ENCODE data around the gene CD300LF.

CD300LF gene

GRCh38 chr17:74748279-74748528 is 35.5 kb upstream of the CD300LF start:
- Histone ChIP-seq H3K4me2 (peak overlapping the region; percentile 100), H3K4me3 (peak overlapping the region; percentile 96), H4K20me1 (peaks cover 47% of the 10 kb centered on the region), H3K4me1 (peaks cover 80% of the 10 kb centered on the region), H3K27me3 (peaks cover 31% of the 10 kb centered on the region; the same call in 1 of the 2 replicates), H3K36me3 (peaks cover 7% of the 10 kb centered on the region; the same call in 1 of the 2 replicates), H3K9ac (peak overlapping the region; percentile 93; the same call in 1 of the 2 replicates), H3K27ac (peak overlapping the region; percentile 61; the same call in 1 of the 2 replicates), H3K9me3 (no peaks in the 10 kb centered on the region)
- no peak for TF ChIP-seq Cebpa-rat (IDR thresholded peaks at IDR 0.05)

GRCh38 chr17:74746922-74747321 is 34.2 kb upstream of the CD300LF start:
- no peak for TF ChIP-seq Cebpa-rat (IDR thresholded peaks at IDR 0.05)
- H3K4me1 ChIP-seq: peaks cover 90% of the 10 kb centered on the region
- peaks cover 31% of the 10 kb centered on the region; the same call in 1 of the 2 replicates for H3K27me3 ChIP-seq
- no peak overlapping the region for H3K9ac ChIP-seq
- no peak overlapping the region for H3K4me3 ChIP-seq
- peaks cover 34% of the 10 kb centered on the region for H4K20me1 ChIP-seq
- H3K36me3 ChIP-seq: no peaks in the 10 kb centered on the region
- no peaks in the 10 kb centered on the region for H3K9me3 ChIP-seq
- peak overlapping the region; percentile 100 for H3K4me2 ChIP-seq
- no peak overlapping the region for H3K27ac ChIP-seq

GRCh38 chr17:74746376-74746775 is 33.7 kb upstream of the CD300LF start:
- H3K4me1 ChIP-seq: peaks cover 90% of the 10 kb centered on the region
- no peak overlapping the region for H3K9ac ChIP-seq
- H3K4me3 ChIP-seq: no peak overlapping the region

GRCh38 chr17:74745548-74746177 is 32.9 kb upstream of the CD300LF start:
- no peaks in the 10 kb centered on the region for H3K9me3 ChIP-seq
- H4K20me1 ChIP-seq: peaks cover 21% of the 10 kb centered on the region
- H3K4me2 ChIP-seq: peak overlapping the region; percentile 92
- no peak overlapping the region for H3K27ac ChIP-seq
- H3K9ac ChIP-seq: no peak overlapping the region
- H3K36me3 ChIP-seq: no peaks in the 10 kb centered on the region
- peaks cover 90% of the 10 kb centered on the region for H3K4me1 ChIP-seq
- no peak for TF ChIP-seq Cebpa-rat (IDR thresholded peaks at IDR 0.05)
- no peak overlapping the region for H3K4me3 ChIP-seq
- H3K27me3 ChIP-seq: peaks cover 27% of the 10 kb centered on the region; the same call in 1 of the 2 replicates

More at GRCh38 chr17:74746376-74746775, 33.7 kb upstream of the CD300LF start:
- Histone ChIP-seq H3K36me3 (no peaks in the 10 kb centered on the region), H3K27ac (no peak overlapping the region), H4K20me1 (peaks cover 28% of the 10 kb centered on the region), H3K9me3 (no peaks in the 10 kb centered on the region), H3K4me2 (peak overlapping the region; percentile 100; the same call in 1 of the 2 replicates), H3K27me3 (peaks cover 31% of the 10 kb centered on the region; the same call in 1 of the 2 replicates)
- TF ChIP-seq Cebpa-rat (IDR thresholded peaks at IDR 0.05): no peak

GRCh38 chr17:74744714-74745547 is 32.2 kb upstream of the CD300LF start:
- Histone ChIP-seq H4K20me1 (peaks cover 14% of the 10 kb centered on the region), H3K4me3 (no peak overlapping the region), H3K36me3 (no peaks in the 10 kb centered on the region), H3K4me1 (peaks cover 91% of the 10 kb centered on the region), H3K9me3 (no peaks in the 10 kb centered on the region), H3K9ac (no peak overlapping the region), H3K27ac (no peak overlapping the region), H3K4me2 (peak overlapping the region; percentile 92), H3K27me3 (peaks cover 22% of the 10 kb centered on the region; the same call in 1 of the 2 replicates)
- TF ChIP-seq Cebpa-rat (IDR thresholded peaks at IDR 0.05): no peak

GRCh38 chr17:74744349-74744713 is 31.6 kb upstream of the CD300LF start:
- H3K4me2 ChIP-seq: peak overlapping the region; percentile 92

GRCh38 chr17:74743755-74744154 is 31.0 kb upstream of the CD300LF start:
- Histone ChIP-seq H3K4me2 (peak overlapping the region; percentile 92), H3K9me3 (no peaks in the 10 kb centered on the region), H3K4me3 (no peak overlapping the region), H3K9ac (no peak overlapping the region), H3K27ac (no peak overlapping the region), H3K27me3 (peaks cover 13% of the 10 kb centered on the region; the same call in 1 of the 2 replicates), H3K36me3 (no peaks in the 10 kb centered on the region), H3K4me1 (peaks cover 93% of the 10 kb centered on the region), H4K20me1 (peaks cover 2% of the 10 kb centered on the region)
- TF ChIP-seq Cebpa-rat (IDR thresholded peaks at IDR 0.05): no peak

More at GRCh38 chr17:74744349-74744713, 31.6 kb upstream of the CD300LF start:
- Histone ChIP-seq H3K4me1 (peaks cover 91% of the 10 kb centered on the region), H3K27ac (no peak overlapping the region), H4K20me1 (peaks cover 8% of the 10 kb centered on the region), H3K9ac (no peak overlapping the region), H3K4me3 (no peak overlapping the region), H3K27me3 (peaks cover 16% of the 10 kb centered on the region; the same call in 1 of the 2 replicates), H3K9me3 (no peaks in the 10 kb centered on the region), H3K36me3 (no peaks in the 10 kb centered on the region)
- no peak for TF ChIP-seq Cebpa-rat (IDR thresholded peaks at IDR 0.05)

- Histone ChIP-seq H3K27ac (peak overlapping the region; percentile 75), H3K4me3 (no peak overlapping the region), H3K27me3 (peaks cover 13% of the 10 kb centered on the region; the same call in 1 of the 2 replicates), H3K9ac (no peak overlapping the region), H3K9me3 (no peaks in the 10 kb centered on the region), H4K20me1 (no peaks in the 10 kb centered on the region), H3K4me1 (peaks cover 99% of the 10 kb centered on the region), H3K36me3 (no peaks in the 10 kb centered on the region), H3K4me2 (peak overlapping the region; percentile 92)
- no peak for TF ChIP-seq Cebpa-rat (IDR thresholded peaks at IDR 0.05)
Observed at GRCh38 chr17:74742978-74743545, 30.3 kb upstream of the CD300LF start.

- Histone ChIP-seq H3K27ac (peak overlapping the region; percentile 75), H3K4me2 (peak overlapping the region; percentile 92), H3K4me3 (0 out of 2 replicates have a peak overlapping the region, but pooled peaks have one; percentile 22), H3K36me3 (no peaks in the 10 kb centered on the region), H4K20me1 (no peaks in the 10 kb centered on the region), H3K27me3 (peaks cover 13% of the 10 kb centered on the region; the same call in 1 of the 2 replicates), H3K9me3 (no peaks in the 10 kb centered on the region), H3K9ac (peak overlapping the region; percentile 34; the same call in 1 of the 2 replicates), H3K4me1 (peaks cover 99% of the 10 kb centered on the region)
- TF ChIP-seq Cebpa-rat (IDR thresholded peaks at IDR 0.05): no peak
Observed at GRCh38 chr17:74742153-74742515, 29.4 kb upstream of the CD300LF start.
